SH-SY5Y (cell line): Measurements from ENCODE around the gene RBBP6.

Source experiments
- GATA2 ChIP-seq: IDR thresholded peaks from 2 replicates; pipeline ENCODE4 v1.6.1; 2011; ENCODE audit warnings: mild to moderate bottlenecking, low read depth, low read length
- GATA3 ChIP-seq: IDR thresholded peaks from 2 replicates; pipeline ENCODE4 v1.6.1; 2011; ENCODE audit warnings: low read depth, mild to moderate bottlenecking, low read length, moderate library complexity

DNA sequence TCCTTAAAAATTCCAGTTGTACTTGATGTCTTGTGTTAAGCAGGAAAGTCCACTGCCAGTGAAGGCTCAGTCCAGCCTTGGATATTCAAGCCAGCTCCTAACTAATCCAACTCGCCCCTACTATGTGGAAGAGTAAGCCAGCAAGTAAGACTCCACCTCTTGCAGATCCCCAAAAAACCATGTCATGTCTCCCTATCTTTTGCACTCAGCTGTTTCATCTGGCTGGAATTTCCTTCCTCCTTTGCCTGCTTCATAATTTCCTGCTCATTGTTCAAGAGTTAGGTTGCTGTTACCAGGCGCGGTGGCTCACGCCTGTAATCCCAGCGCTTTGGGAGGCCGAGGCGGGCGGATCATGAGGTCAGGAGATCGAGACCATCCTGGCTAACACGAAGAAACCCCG is 37.8 kb downstream of the RBBP6 start:
- no peak for TF ChIP-seq GATA3
- no peak for TF ChIP-seq GATA2
